Panc1 (cell line): ENCODE data around the gene TSPAN7. TPM values are rescaled to one million over a fixed set of nuclear protein-coding genes. Genes with fewer than 3 reads are reported as not detected.

Experiments
- ATAC-seq: fragments of 200-7000 bp; cut with Tn5 transposase; 2 replicates; pipeline ENCODE4 v1.9.1; 2020; ENCODE audit warnings: mild to moderate bottlenecking, moderate library complexity
- BruUV-seq: library from RNA; stranded (reverse); fragments of 400-500 nt; replicated peaks from 2 replicates; lab custom pipeline; 2021; lab: Mats Ljungman, UMichigan
- CTCF ChIA-PET: fragments of 300-600 bp; sonication (Branson Sonifier 250); formaldehyde crosslinking; loops from one replicate; lab custom pipeline; 2022; ENCODE audit warnings: antibody characterized with exemption; lab: Charles Lee
- POLR2A ChIA-PET: fragments of 300-600 bp; sonication (Branson Sonifier 250); formaldehyde crosslinking; loops from one replicate; lab custom pipeline; 2022; ENCODE audit warnings: antibody characterized with exemption; lab: Charles Lee
- DNase-seq: peaks from one replicate; pipeline ENCODE4 v3.0.0-alpha.2; 2010; ENCODE audit warnings: low read depth, low spot score
- H3K27ac ChIP-seq: 2 replicates; pipeline ENCODE4 v1.5.1; 2011; ENCODE audit warnings: mild to moderate bottlenecking, low read length, inconsistent platforms
- H3K27me3 ChIP-seq: fragments of 200-500 bp; sonication (Bioruptor generic); 2 replicates; pipeline ENCODE4 v1.6.0; 2014; ENCODE audit warnings: low read length, inconsistent platforms; ENCODE audit not compliant: control insufficient read depth, insufficient read depth
- H3K36me3 ChIP-seq: fragments of 200-500 bp; sonication (Bioruptor generic); 2 replicates; pipeline ENCODE4 v1.5.1; 2014; ENCODE audit warnings: inconsistent platforms, mild to moderate bottlenecking, low read length, moderate library complexity; ENCODE audit not compliant: control insufficient read depth, insufficient read depth
- H3K4me1 ChIP-seq: 2 replicates; pipeline ENCODE4 v1.5.1; 2011; ENCODE audit warnings: inconsistent platforms, mild to moderate bottlenecking, low read length, moderate library complexity; ENCODE audit not compliant: control insufficient read depth, insufficient read depth
- H3K4me3 ChIP-seq, 2 experiments: 2 replicates each; pipeline ENCODE4 v1.5.1; 2011 to 2012; ENCODE audit warnings: low read depth in 2 of 2, low read length in 2 of 2, mild to moderate bottlenecking in 2 of 2, inconsistent platforms in 1 of 2, moderate library complexity in 1 of 2
- H3K9me3 ChIP-seq: fragments of 200-500 bp; sonication (Bioruptor generic); 2 replicates; pipeline ENCODE4 v1.5.1; 2014; ENCODE audit warnings: low read depth, mild to moderate bottlenecking, inconsistent platforms, low read length, moderate library complexity; ENCODE audit not compliant: control insufficient read depth, insufficient read depth
- POLR2AphosphoS5 ChIP-seq: IDR thresholded peaks from 2 replicates; pipeline ENCODE4 v1.6.1; 2012; ENCODE audit warnings: mild to moderate bottlenecking, low read depth, low read length, moderate library complexity
- SIN3A ChIP-seq: IDR thresholded peaks from 2 replicates; pipeline ENCODE4 v1.6.1; 2012; ENCODE audit warnings: low read depth, mild to moderate bottlenecking, low read length, moderate library complexity, borderline replicate concordance; ENCODE audit not compliant: insufficient read depth
- TCF7L2 ChIP-seq: IDR thresholded peaks from 2 replicates; pipeline ENCODE4 v1.6.1; 2011; ENCODE audit warnings: mild to moderate bottlenecking, low read depth, low read length, inconsistent platforms
- in situ Hi-C: cut with HindIII; loops from 2 replicates; pipeline ENCODE4 v1.10.0; 2016; ENCODE audit warnings: low sequenced_read_pairs, low pct_unique_long_range_greater_than_20kb
- intact Hi-C: fragments of 100-400 bp; cut with micrococcal nuclease; formaldehyde crosslinking; loops from one replicate; pipeline ENCODE4 v1.10.0; 2022; ENCODE audit not compliant: unreplicated experiment
- total RNA-seq: library from RNA; stranded (reverse); gene quantifications from one replicate; pipeline ENCODE4 v1.2.1, GENCODE V29; 2021; ENCODE audit not compliant: unreplicated experiment
- TF ChIP-seq, protein P1 (sequence below): fragments of 450-650 bp; IDR thresholded peaks from 2 replicates; pipeline ENCODE4 v1.5.1; 2017; ENCODE audit warnings: mild to moderate bottlenecking
- TF ChIP-seq, protein P2 (sequence below), 2 experiments: IDR thresholded peaks; 2 replicates each; pipeline ENCODE4 v1.6.1; 2011 to 2012; ENCODE audit warnings: low read depth in 2 of 2, control low read depth in 1 of 2, low read length in 1 of 2, mild to moderate bottlenecking in 1 of 2, moderate library complexity in 1 of 2; ENCODE audit not compliant: insufficient read depth in 1 of 2

The TSPAN7 gene
- total RNA-seq, 1 experiment from 2014 or later = 0.13 TPM

DNA sequence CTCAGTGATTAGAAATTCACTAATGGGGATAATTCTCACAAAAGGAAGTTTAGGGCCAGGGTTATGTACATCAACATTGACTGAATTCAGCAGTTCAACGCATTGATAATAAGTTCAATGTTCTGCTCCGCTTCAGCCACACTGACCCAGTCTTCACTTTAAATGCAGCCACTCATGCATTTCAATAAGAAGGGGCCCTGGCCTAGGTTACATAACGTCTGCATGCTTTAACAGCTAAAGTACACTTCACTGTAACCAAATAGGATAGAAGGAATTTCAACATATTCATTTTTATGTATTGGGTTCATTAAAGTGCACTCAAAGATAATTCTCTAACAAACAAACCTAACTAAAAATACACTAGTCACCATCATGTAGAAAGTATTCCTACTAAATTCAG, 12.8 kb upstream of the TSPAN7 start:
- no peaks in the 10 kb centered on the region for H3K9me3 ChIP-seq
- no peak for DNase-seq
- in situ Hi-C loops (no loop called here), intact Hi-C loops (no loop called here)
- H3K27me3 ChIP-seq = no peaks in the 10 kb centered on the region
- TF ChIP-seq POLR2AphosphoS5 (no peak), SIN3A (no peak), TCF7L2 (no peak)
- TF ChIP-seq, protein P1, sequence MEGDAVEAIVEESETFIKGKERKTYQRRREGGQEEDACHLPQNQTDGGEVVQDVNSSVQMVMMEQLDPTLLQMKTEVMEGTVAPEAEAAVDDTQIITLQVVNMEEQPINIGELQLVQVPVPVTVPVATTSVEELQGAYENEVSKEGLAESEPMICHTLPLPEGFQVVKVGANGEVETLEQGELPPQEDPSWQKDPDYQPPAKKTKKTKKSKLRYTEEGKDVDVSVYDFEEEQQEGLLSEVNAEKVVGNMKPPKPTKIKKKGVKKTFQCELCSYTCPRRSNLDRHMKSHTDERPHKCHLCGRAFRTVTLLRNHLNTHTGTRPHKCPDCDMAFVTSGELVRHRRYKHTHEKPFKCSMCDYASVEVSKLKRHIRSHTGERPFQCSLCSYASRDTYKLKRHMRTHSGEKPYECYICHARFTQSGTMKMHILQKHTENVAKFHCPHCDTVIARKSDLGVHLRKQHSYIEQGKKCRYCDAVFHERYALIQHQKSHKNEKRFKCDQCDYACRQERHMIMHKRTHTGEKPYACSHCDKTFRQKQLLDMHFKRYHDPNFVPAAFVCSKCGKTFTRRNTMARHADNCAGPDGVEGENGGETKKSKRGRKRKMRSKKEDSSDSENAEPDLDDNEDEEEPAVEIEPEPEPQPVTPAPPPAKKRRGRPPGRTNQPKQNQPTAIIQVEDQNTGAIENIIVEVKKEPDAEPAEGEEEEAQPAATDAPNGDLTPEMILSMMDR = no peak
- TF ChIP-seq, protein P2, sequence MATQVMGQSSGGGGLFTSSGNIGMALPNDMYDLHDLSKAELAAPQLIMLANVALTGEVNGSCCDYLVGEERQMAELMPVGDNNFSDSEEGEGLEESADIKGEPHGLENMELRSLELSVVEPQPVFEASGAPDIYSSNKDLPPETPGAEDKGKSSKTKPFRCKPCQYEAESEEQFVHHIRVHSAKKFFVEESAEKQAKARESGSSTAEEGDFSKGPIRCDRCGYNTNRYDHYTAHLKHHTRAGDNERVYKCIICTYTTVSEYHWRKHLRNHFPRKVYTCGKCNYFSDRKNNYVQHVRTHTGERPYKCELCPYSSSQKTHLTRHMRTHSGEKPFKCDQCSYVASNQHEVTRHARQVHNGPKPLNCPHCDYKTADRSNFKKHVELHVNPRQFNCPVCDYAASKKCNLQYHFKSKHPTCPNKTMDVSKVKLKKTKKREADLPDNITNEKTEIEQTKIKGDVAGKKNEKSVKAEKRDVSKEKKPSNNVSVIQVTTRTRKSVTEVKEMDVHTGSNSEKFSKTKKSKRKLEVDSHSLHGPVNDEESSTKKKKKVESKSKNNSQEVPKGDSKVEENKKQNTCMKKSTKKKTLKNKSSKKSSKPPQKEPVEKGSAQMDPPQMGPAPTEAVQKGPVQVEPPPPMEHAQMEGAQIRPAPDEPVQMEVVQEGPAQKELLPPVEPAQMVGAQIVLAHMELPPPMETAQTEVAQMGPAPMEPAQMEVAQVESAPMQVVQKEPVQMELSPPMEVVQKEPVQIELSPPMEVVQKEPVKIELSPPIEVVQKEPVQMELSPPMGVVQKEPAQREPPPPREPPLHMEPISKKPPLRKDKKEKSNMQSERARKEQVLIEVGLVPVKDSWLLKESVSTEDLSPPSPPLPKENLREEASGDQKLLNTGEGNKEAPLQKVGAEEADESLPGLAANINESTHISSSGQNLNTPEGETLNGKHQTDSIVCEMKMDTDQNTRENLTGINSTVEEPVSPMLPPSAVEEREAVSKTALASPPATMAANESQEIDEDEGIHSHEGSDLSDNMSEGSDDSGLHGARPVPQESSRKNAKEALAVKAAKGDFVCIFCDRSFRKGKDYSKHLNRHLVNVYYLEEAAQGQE (IDR thresholded peaks at IDR 0.05; ENCODE audit: insufficient read depth in 1 of 2, low read depth in 2 of 2, low read length in 1 of 2) = no peak
- H3K27ac ChIP-seq = no peak overlapping the region
- POLR2A ChIA-PET = no interaction called here
- no TSS peak for BruUV-seq
- no peaks in the 10 kb centered on the region for H3K36me3 ChIP-seq
- no peaks in the 10 kb centered on the region for H3K4me1 ChIP-seq
- CTCF ChIA-PET = no interaction called here
- no peak overlapping the region for H3K4me3 ChIP-seq
- no peak for ATAC-seq

DNA sequence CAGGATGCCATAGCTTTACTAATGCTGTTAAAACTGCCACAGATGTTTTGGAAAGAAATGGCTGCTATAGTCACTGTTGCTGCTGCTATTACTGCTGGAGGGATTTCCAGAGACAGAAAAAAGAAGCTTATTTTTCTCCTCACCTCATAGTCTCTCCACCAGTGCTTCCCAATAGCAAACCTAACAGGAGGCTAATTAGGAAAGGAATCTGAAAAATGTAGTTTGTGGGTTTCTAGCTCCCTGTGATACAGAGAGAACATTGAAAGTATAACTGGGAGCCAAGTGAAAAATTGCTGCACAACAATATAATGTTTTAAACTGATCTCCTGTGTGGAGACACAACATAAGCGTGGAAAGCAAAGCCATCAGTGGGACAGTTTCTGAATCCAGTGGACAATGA, 8.6 kb upstream of the TSPAN7 start:
- CTCF ChIA-PET = no interaction called here
- Histone ChIP-seq H3K9me3 (no peaks in the 10 kb centered on the region), H3K4me3 (no peak overlapping the region), H3K36me3 (no peaks in the 10 kb centered on the region), H3K27ac (no peak overlapping the region), H3K4me1 (no peaks in the 10 kb centered on the region), H3K27me3 (no peaks in the 10 kb centered on the region)
- in situ Hi-C loops (no loop called here), intact Hi-C loops (no loop called here)
- ATAC-seq = no peak
- TF ChIP-seq, protein P2 (IDR thresholded peaks at IDR 0.05; ENCODE audit: insufficient read depth in 1 of 2, low read depth in 2 of 2, low read length in 1 of 2) = no peak
- TF ChIP-seq, protein P1 = no peak
- TF ChIP-seq TCF7L2 = no peak
- no peak for TF ChIP-seq SIN3A
- TF ChIP-seq POLR2AphosphoS5 = no peak
- no TSS peak for BruUV-seq
- no peak for DNase-seq
- POLR2A ChIA-PET = no interaction called here
